T-helper 2 cell (primary cell): ENCODE results near the gene MAK.
A peak's percentile ranks its signal among the peaks of the same experiment; 100 is the strongest.
"Not testable (repeated sequence)": the region's sequence is repeated elsewhere in the genome, so short reads cannot be mapped to it uniquely, and the experiment has no call there.

Experiments used
- DNase-seq, 5 experiments: peaks; one replicate each; pipeline versions ENCODE4 v3.0.0 to v3.0.0-alpha.2; 2012 to 2022
- total RNA-seq, 2 donors: gene quantifications; one replicate each; lab custom pipeline; 2026; lab: John Stamatoyannopoulos, UW

Gene MAK, protein sequence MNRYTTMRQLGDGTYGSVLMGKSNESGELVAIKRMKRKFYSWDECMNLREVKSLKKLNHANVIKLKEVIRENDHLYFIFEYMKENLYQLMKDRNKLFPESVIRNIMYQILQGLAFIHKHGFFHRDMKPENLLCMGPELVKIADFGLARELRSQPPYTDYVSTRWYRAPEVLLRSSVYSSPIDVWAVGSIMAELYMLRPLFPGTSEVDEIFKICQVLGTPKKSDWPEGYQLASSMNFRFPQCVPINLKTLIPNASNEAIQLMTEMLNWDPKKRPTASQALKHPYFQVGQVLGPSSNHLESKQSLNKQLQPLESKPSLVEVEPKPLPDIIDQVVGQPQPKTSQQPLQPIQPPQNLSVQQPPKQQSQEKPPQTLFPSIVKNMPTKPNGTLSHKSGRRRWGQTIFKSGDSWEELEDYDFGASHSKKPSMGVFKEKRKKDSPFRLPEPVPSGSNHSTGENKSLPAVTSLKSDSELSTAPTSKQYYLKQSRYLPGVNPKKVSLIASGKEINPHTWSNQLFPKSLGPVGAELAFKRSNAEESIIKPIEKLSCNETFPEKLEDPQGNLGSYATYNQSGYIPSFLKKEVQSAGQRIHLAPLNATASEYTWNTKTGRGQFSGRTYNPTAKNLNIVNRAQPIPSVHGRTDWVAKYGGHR
- 1.8 to 4.7 reads per million in 2 donors for total RNA-seq

DNA sequence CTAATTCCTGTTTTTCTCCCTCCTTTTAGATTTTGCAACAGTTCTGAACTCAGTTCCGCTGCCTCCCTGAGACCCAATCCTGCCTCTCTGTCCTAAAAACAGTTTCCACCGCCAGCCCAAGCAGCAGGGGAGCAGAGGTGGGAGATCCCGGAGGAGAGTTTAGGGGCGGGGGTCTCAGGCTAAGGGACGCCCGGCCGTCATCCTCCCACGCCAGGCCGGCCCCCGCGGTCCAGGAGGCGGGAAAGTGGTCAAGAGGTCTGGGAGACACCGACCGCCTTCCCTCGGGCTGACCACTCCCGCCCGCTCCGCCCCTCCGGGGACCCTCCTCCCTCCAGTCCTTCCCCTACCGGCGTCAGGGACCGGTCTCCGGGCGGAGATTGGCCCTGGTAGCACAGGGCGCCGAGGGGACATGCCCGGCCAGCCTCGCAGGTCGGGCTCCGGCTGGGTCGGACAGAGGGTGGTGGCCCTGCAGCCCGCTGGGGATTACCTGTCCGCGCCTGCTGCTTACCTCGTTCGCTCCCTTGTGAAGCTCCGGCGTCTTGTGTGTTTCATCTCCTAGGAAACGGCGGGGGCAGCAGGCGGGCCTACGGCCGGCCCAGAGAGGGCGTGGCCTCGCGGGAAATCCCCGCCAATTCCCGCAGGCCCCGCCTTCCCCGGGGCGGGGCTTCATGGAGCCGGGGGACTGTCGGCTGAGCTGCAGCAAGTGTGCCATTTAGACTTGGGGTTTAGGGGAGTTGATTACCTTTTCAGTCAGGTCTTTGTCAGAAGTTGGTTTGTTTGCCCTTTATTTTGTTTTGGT, at the start of gene MAK:
Gene MAK, minus strand, starts transcription at position 545 of the 799 bp plus-strand sequence. CDS start 7,891 bp downstream, outside the sequence.
- DNase-seq = peak; percentile 72 to 91 (median 81)

DNA sequence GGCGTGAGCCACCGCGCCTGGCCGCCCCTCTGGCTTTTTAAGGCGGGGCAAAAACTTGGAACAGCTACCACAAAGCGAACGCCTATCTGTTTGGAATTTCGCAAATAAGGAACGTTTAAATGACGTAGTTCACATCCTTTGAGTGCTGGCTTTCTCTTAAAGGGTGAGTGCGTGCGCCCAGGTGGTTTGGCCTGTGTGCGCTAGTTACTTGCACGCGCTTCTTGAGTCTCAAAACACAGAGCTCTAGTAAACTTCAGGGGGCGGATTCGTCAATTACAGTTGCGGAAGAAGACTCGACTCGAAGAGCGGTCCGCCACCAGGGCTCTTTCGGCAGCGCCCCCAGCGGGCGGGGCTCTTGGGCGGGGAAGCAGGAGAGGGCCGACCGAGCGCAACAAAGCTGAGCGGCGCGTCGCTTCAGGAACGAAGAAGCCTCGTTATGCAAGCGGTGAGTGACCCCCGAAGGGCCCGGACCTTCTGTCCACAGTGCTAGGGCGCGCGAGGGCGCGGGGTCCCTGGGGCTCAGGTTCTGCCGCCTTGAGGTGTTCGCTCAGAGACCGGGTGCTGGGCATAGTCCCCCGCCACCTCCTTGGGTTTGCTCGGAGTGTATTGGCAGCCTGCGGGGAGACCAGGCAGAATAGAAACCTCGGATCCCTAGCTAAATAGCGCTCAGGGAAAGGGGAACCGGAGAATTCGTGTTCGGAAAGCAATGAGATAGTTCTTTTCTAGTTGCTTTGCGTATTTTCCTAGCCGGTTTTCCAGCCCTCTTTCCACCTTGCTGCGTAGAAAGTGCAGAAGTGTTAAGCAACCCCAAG, 48.6 kb upstream of the MAK start, which contains the start of gene SYCP2L:
Gene SYCP2L, plus strand, starts transcription at position 362 of the 812 bp plus-strand sequence. Its CDS starts 75 bp downstream, at position 437.
- DNase-seq = peak in 1 of 5 experiments; percentile 37

DNA sequence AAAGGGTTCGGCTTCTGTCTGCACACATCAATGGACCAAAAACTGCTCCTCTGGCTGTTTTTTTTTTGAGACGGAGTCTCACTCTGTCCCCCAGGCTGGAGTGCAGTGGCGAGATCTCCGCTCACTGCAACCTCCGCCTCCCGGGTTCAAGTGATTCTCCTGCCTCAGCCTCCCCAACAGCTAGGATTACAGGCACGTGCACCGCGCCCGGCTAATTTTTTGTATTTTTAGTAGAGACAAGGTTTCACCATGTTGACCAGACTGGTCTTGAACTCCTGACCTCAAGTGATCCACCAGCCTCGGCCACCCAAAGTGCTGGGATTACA, 48.0 kb upstream of the MAK start:
- not testable (repeated sequence) for DNase-seq

DNA sequence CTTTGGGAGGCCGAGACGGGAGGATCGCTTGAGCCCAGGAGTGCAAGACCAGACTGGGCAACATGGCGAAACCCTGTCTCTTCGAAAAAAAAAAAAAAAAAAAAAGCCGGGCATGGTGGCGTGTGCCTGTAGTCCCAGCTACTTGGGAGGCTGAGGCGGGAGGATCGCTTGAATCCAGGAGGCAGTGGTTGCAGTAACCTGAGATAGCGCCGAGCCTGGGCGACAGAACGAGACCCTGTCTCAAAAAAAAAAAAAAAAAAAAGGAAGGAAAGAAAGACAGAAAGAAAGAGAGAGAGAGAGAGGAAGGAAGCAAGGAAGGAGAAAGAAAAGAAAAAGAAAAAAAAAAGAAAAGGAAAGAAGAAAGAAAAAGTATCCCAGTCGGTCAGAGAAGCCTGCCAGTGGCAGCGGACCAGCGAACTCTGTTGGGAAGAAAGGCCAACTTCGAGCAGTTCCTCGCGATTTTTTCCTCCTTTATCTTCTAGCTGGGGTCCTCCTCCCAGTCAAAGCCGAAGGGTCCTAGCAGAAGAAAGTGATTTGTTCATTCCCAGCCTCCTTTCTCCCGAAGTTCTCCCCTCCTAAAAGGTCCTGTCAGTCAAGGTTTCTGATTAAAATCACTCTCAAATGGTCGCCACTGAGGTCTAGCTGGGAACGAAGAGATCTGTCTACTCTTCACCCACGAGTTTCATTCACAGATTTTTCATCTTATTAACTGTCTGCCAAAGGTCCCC, 46.1 kb upstream of the MAK start:
- DNase-seq = no peak

DNA sequence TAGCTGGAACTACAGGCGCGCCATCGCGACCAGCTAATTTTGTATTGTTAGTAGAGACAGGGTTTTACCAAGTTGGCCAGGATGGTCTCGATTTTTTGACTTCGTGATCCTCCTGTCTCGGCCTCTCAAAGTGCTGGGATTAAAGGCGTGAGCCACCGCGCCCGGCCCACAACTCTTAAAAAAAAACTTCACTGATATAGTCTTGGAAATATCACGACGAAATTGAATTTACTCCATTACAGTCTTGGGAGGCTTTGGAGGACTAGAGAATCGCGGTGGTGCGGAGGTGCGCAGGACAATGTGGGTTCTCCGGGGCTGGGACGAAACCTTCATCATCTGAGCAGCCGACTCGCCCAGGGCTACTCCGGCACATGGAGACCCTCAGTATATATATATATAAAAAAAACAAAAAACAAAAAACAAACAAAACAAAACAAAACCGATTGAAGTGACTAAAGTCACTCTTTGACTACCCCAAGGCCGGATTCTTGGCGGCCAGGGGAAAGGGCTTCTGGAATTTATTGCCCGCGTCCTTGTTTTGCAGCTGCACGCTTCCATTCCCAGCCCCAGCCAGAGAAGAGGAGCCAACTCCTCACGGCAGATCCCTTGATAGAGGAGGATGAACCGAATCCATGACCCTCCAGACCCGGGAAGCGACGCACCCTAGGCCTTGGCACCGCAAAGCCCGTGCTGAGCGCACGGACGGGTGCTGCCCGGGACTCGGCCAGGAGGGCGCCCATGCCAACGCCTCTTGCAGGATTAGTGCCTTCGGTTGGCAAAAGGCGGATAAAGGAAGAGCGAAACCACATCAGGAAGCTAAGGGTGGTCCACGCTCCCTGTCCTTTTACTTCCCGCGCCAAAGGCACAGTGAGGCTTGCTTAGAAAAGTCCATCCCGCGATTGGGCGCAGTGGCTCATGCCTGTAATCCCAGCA, 45.2 kb upstream of the MAK start:
- DNase-seq = no peak

DNA sequence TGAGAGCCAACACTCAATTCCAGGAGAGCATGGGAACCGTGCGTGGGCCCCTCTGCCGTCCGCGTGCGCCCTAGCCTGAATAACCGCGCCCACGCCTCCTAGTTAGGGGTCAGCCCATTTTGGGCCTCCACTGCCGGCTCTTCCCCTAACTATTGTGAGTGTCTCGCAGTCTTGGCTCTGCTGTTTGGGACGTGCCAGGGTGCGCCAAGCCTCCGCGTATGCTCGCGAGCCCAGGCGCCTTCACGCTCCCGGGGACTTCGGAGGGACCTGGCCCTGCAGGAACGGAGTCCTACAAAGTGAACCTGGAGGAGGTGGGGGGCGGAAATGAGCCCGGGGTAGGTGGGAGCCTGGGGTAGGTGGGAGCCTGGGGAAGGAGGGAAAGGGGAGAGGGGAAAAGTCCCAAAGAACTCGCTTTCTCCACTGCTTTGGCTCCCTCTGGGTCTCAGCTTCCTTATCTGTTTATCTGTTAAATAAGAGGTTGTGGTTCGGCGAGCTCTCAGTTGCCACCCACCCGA, 44.4 kb upstream of the MAK start:
- DNase-seq = peak in 1 of 5 experiments; percentile 17

DNA sequence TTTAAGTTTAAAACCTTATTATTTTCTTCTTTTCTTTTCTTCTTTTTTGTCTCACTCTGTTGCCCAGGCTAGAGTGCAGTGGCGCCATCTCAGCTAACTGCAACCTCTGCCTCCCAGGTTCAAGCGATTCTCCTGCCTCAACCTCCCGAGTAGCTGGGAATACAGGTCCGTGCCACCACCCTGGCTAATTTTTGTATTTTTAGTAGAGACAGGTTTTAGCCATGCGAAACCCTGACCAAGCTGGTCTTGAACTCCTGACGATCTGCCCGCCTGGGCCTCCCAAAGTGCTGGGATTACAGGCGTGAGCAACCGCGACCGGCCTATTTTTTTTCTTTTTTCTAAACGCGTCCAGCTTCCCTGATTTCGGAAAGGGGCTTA, 43.9 kb upstream of the MAK start:
- DNase-seq = not testable (repeated sequence)

DNA sequence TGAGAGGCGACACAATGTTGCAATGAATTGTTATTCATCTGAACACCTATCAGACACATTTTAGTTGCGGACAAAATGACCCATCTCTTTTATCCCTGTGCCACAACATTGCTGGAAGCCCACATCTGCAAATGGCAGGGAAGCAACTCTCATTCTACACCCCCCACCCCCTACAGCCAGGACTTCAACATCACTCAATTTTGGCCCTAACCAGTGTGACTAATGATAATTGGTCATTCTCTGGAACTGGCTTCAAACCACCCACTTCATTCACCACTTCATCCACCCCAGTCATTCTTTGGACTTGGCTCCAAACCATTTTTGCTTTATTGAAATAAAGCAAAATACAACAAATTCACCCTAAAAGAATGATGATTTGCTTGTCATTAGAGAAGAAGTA, 42.0 kb upstream of the MAK start:
- DNase-seq = no peak

DNA sequence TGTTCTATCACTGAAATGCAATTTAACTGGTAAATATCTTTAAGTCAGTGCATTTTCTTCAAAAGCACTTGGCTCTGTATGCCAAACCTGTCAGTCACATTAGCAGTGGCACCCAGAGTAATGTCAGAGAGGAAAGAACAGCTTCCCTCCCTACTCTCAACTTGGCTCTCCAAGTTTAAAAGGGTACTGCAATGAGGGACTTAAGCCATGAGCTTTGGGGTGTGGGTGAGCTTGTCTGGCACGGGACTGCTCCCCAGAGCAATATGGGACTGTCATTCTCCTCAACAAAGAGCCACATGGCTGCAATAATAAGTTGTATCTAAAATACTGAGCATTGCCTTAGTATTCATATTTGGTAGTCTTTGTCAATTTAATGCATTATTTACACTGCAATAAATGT, 39.5 kb upstream of the MAK start:
- no peak for DNase-seq

DNA sequence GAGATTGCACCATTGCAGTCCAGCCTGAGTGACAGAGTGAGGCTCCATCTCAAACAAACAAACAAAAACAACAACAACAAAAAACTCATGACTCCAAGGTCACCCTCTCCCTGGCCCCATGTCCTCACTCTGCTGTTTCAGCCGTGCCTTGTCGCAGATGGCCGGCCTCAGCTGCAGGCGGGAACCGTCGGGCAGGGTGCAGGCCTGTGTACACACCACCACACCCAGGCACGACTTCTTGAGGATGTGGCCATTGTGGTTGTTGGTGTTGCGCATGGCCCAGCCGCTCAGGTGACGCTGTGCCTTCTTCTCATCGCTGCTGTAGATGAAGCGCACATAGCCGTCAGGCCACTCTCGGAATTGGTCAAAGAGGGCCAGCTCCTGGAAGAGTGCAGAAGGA, 38.7 kb upstream of the MAK start:
- no peak for DNase-seq

DNA sequence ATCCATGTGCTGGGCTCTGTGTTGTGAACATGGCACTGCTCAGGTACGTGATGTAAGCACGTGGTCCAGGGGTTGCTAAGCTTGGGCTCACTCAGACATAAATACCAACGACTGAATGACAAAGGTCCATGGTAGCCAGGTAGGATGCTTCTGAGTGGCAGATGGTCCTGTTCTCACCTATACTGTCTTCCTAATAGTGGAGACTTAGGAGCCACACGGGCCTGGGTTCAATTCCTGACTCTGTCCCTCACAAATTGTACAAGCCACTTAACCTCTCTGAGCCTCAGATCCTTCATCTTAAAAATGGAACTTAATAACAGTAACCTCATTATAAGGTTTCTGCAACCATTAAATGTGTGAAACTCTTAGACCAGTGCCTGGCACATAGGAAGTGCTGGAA, 36.7 kb upstream of the MAK start:
- no peak for DNase-seq

DNA sequence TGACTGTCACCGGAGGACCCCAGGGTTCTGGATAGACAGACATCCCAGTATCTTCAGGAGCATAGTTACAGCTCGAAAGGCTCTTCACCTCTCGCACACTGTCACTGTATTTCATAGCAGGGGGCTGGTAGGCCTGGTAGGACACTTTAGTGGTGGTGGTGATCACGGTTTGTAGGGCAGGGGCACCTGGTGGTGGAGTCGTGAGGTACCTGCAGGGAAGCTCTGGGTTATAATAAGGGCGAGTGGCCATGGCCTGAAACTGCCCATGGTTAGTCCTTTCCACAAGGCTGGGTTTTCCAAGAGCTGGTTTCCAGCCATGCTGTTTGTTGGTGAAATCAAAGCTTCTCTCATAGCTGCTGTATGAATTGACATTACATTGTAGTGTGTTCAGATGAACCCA, 35.9 kb upstream of the MAK start:
- no peak for DNase-seq

DNA sequence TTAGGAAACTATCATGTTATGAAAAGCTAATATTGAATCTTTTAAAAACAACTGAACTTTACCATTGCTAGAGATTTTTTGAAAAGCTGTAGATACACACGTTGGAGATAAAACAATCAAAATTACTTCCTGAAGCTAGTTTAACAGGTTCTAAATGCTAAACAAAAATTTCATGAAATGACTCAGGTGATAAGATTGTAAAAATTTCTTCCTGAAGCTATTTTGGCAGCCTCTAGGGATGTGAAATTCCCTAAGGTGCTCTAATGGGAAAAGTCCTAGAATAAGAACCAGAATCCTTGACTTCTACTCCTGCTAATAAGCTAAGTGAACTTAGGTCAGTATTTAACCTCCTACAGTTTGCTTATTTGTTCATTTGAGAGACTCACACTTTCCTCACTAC, 35.0 kb upstream of the MAK start:
- no peak for DNase-seq

DNA sequence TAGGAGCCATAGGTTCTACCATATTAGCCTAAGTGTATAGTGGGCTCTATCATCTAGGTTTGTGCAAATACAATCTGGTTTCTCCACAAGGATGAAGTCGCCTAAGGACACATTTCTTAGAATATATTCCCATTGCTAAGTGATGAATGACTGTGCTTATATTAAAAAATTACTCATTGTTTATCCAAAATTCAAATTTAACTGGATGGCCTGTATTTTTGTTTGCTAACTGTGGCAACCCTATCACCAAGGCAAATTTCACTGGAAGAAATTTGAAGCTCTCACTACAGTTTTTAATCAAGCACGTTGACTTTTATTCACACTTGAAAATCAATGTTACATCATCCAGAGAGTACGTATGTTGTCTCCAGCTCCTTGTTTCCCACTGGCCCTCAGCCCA, 29.6 kb upstream of the MAK start:
- no peak for DNase-seq

DNA sequence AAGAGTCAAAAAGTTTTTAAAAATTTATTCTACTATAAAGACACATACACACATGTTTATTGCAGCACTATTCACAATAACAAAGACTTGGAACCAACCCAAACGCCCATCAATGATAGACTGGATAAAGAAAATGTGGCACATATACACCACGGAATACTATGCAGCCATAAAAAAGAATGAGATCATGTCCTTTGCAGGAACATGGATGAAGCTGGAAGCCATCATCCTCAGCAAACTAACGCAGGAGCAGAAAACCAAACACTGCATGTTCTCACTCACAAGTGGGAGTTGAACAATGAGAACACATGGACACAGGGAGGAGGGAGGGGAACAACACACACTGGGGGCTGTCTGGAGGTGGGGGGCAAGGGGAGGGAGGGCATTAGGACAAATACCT, 28.4 kb upstream of the MAK start:
- not testable (repeated sequence) for DNase-seq

DNA sequence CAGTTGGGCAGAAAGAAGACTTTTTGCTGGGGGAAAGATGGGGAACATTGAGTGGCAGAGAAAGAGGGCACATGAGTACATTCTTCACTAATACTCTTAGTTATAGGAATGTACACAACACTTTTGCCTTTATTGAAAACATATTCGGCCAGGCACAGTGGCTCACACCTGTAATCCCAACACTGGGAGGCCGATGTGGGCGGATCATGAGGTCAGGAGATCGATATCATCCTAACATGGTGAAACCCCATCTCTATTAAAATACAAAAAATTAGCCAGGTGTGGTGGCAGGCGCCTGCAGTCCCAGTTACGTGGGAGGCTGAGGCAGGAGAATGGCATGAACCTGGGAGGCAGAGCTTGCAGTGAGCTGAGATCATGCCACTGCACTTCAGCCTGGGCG, 24.7 kb upstream of the MAK start:
- DNase-seq = not testable (repeated sequence)

DNA sequence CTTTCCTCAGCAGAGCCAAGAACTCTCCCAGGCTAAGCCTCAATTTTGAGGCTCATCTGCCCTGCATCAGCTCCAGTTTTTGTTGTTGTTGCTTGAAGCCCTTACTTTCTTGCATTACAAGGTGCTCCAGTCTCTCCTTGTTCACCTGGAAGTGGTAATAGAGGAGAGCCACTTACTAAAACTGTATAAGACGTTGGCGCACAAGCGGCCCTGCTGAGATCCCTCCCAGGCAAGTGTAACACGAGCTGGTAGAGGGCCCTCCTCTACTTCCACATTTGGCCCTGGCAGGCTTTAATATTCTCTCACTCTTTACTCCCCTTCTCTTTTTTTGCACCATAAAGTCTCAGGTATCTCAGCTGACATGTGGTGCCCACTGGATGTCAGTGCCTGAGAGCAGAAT, 24.0 kb upstream of the MAK start:
- DNase-seq = no peak

DNA sequence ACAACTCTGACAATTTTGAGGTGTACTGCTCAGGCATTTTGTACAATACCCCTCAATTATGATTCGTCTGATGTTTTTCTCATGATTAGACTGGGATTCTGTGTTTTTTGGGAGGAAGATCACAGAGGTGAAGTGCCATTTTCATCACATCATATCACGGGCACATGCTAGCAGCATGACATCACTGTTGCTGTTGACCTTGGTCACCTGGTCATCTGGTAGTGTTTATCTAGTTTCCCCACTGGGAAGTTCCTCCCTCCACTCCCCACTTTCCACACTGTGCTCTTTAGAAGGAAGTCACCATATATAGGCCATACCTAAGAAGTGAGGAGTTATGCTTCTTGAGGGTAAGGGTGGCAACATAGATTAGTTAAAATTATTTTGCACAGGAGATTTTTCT, 22.7 kb upstream of the MAK start:
- no peak for DNase-seq

DNA sequence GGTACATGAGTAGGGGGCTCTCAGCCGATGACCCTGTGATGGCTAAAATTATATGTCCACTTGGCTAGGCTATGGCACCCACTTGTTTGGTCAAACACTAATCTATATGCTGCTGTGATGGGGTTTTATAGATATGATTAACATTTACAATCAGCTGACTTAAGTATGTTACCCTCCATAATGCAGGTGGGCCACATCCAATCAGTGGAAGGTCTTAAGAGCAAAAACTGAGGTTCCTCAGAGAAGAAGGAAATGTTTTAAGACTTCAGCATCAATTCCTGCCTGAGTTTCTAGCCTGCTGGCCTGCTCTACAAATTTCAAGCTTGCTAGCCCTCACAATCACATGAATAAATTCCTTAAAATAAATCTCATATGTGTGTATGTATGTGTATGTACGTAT, 18.9 kb upstream of the MAK start:
- no peak for DNase-seq

DNA sequence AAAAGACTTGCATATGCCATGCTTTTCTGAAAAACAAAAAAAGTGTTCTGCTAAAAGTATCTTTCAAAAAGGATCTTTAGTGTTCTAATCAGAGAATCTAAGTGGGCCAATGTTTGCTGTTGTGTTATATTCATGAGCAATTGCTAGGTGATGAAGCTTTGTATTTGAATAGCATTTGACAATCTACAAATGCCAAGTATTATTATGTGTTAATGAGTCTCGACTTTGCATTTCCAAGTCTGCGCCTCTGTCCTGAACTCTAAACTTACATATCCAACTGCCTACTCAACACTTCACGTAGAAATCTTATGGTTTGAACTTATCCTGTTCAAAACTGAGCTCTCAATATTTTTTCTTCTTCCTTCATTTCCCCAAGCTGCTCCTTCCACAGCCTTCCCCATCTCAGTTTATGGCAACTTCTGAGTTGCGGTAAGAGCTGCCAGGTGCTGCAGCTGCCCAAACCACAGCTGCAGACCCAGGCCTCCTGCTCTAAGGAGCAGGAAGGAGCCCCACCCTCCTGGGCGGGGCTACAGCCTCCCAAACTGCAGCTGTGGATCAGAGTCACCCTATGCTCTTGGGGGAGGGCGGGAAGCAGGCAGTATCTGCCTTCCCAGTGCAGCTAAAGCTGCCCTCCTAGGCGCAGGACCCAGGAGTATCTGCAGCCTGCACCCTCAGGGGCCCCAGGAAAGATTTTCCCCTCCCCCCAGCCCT, 16.7 kb upstream of the MAK start:
- no peak for DNase-seq
